Stimulated activated CD4-positive, alpha-beta T cell treated with anti-CD3 and anti-CD28 coated beads, Interleukin-4, amount 100 ng/mL, for 4 hours (primary cell): Measurements from ENCODE around the gene PANX2.

ENCODE experiments used
- DNase-seq, 2 experiments: peaks; one replicate each; pipeline ENCODE4 v3.0.0-alpha.2; 2020

The PANX2 gene

DNA sequence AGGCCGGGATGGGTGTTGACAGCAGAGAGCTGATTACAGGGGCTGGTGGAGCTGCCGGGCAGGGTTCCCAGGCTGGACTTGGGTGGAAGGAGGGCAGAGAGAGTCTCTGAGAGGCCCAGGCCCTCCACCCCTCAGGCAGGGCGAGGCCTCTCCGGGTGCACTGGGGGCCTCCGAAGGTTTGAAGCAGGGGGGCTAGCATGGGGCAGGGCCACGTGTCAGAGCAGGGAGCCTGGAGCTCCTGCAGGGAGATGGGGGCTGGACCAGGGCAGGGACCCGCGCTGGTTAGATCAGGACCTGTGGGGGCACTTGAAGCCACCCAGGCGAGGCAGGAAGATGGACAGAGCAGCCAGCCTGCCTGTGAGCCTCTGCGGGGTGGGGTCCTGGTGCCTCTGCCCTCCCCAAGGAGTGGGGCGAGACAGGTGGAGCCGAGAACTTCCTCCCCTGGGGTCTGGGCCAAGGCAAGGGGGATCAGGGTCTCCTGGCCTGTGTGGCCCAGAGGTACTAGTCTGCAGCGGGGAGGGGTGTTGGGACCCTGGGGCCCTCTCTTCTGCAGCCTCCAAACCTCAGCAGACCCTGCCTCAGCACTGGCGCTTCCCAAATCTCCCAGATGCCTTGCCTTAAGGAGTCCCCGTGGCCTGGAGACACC lies 911 bp downstream of the PANX2 start:
- no peak for DNase-seq

GRCh38 chr22:50171965-50172421 lies 1.5 kb downstream of the PANX2 start:
- DNase-seq = no peak

DNA sequence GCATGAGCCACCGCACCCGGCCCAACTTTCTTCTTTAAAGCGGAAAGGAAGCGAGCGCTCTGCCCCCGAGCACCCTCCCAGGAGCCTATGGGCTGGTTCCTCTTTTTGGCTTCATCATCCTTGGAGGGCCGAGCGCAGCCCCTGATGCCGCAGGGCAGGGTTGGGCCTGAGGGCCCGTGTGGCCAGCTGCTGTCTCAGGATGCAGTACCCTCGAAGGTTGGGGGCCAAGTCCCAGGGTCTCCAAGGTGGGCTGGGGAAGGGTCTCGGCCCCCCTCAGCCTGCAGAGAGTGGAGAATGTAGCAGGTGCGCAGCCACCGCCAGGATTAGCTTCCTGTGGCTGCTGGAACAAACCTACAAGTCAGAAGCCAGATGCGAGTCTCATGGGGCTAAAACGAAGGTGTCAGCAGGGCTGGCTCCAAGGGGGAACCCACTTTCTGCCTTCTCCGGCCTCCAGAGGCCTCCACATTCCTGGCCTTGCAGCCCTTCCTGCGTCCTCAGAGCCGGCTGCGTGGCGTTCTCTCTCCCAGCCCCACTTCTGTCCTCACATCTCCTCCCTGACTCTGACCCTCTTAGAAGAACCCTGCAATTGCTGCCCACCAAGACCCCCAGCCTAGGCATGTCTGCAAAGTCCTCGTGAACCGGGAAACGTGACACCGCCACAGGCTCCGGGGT lies 2.9 kb downstream of the PANX2 start:
- no peak for DNase-seq

GRCh38 chr22:50173983-50174355 lies 3.4 kb downstream of the PANX2 start:
- no peak for DNase-seq

DNA sequence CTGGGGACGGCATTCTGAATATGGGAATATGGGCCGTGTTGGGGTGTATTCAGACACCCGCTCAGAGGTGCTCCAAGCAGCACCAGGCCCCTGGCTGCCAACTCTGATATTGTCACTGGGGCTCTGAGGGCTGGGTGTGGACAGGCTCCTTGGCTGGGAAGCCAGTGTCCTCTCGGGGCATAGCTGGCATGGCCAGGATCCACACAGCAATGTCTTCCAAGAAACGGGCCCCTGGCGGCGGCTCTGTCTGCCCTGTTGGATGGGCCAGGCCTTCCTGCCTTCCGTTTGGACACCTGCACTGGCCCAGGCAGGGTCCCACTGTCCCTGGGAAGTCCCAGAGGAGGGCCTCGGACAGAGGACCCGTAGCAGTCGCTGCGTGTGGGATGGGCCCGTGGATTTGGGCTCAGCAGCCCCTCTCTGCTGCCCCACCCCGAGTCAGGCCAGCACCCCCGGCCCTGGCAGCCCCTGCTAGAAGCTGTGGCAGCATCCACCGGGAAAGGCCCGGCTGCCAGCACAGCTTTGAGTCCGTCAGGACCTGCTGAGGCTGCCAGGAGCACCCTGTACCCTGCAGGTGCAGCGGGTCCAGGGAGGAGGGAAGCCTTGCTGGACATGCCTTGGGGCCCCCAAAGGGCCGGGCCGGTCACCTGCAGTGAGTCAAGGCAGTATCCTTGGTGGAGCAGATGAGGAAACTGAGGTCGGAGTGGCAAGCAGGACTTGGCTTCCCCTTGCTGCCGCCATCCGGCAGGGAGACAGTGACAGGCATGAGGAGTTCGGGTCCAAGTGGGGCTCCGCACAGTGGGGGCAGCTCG lies 4.1 kb downstream of the PANX2 start:
- no peak for DNase-seq

DNA sequence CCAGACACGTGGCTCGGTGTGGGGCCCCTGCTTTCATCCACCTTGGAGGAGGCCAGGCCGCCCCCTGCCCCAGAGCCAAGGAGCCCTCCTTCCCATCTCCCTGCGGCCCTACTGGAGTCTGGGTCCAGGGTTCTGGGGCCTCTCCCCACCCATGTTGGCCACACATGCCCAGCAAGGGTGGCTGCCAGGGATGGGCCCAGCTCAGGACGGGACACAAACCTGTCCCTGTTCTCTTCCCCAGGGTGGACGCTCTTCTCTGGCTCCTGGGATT lies 4.6 kb downstream of the PANX2 start:
- DNase-seq = no peak

GRCh38 chr22:50175921-50176849 lies 5.7 kb downstream of the PANX2 start:
- no peak for DNase-seq

- no peak for DNase-seq
Observed at GRCh38 chr22:50176850-50177536, 6.5 kb downstream of the PANX2 start.

GRCh38 chr22:50177537-50178470 lies 7.3 kb downstream of the PANX2 start:
- no peak for DNase-seq

DNA sequence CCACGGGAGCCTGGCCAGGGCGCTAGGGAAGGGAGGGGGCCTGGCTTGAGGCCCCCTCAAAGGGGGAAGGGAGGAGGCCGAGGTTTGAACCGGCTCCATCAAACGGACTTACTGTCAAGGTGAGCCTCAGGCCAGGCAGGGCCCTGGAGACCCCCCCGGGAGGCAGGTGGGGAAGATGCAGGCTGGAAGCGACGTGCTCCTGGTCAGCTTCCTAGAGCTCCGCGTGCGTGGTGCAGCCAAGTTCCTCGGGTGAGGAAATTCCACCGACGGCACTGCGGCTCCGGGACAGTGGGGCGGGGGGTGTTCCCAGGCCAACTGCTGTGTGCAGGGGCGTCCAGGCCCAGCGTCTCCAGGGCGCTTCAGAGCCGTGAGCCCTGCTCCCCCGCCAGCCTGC lies 7.9 kb downstream of the PANX2 start:
- no peak for DNase-seq

- DNase-seq = no peak
Observed at GRCh38 chr22:50178871-50179869, 8.6 kb downstream of the PANX2 start.

DNA sequence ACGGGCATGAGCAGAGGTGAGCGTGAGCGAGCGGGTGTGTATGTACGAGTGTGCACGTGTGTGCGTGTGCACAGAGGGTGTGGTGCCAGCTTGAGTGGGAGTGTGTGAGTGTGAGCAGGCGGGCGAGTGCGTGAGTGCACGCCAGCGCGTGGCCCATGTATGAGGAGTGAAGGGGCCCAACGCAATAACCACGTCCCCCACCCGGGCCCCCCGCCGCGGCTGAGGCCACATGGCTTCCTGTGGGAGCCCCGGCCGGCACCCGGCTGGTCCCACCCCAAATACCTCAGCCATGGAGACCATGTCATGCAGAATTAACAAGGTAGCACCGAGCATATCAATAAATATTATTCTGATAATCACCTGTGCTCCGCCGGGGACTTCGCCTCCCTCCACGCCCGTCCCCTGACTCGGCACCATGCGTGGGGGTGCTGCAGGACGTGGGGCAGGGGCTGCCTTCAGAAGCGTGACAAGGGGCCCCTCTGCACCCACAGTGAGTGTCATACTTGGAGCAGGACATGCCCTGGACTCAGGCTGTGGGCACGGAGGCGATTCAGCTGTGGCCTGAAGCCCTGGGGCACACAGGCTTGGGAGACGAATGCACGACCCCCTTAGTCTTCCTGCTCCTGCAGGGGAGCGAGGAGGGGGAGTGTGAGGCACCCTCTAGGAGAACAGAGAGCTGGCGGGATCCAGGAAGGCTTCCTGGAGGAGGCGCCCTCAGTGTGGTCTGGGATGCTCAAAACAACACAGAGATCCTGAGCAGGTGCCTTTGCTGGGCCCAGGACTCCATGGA lies 9.6 kb downstream of the PANX2 start:
- DNase-seq = no peak

GRCh38 chr22:50180727-50181521 lies 10.4 kb downstream of the PANX2 start:
- DNase-seq = no peak

GRCh38 chr22:50182176-50183081 lies 11.9 kb downstream of the PANX2 start:
- DNase-seq = no peak

- DNase-seq = no peak
Observed at GRCh38 chr22:50183141-50183971, 12.8 kb downstream of the PANX2 start.
